Measurements from ENCODE around the gene PNMT. TPM values are rescaled to one million over a fixed set of nuclear protein-coding genes. Genes with fewer than 3 reads are reported as not detected.

Gene PNMT
- total and polyA plus RNA-seq, 7 donors: 5.9 to 15.3 (median 8.6) TPM

- intact Hi-C loops (cut with DNase I): no loop called here
- TF ChIP-seq, protein P1, sequence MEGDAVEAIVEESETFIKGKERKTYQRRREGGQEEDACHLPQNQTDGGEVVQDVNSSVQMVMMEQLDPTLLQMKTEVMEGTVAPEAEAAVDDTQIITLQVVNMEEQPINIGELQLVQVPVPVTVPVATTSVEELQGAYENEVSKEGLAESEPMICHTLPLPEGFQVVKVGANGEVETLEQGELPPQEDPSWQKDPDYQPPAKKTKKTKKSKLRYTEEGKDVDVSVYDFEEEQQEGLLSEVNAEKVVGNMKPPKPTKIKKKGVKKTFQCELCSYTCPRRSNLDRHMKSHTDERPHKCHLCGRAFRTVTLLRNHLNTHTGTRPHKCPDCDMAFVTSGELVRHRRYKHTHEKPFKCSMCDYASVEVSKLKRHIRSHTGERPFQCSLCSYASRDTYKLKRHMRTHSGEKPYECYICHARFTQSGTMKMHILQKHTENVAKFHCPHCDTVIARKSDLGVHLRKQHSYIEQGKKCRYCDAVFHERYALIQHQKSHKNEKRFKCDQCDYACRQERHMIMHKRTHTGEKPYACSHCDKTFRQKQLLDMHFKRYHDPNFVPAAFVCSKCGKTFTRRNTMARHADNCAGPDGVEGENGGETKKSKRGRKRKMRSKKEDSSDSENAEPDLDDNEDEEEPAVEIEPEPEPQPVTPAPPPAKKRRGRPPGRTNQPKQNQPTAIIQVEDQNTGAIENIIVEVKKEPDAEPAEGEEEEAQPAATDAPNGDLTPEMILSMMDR (IDR thresholded peaks at IDR 0.05): no peak
- ATAC-seq (no peak), DNase-seq (no peak)
- Histone ChIP-seq H3K36me3 (ENCODE audit: insufficient read depth in 1 of 2, low read depth in 1 of 2) (no peaks in the 10 kb centered on the region), H3K27me3 (ENCODE audit: insufficient read depth in 3 of 3, low read length in 2 of 3) (peaks cover 0 to 26% (median 2%) of the 10 kb centered on the region in 3 donors), H3K4me3 (no peak overlapping the region), H3K4me1 (peaks cover 8% of the 10 kb centered on the region), H3K9me3 (no peaks in the 10 kb centered on the region), H3K27ac (no peak overlapping the region)
- WGBS, 3 donors: 26 to 39% (median 34%) methylated on average over 12 to 13 of the region's 13 CpGs
These were observed 35.9 kb upstream of the PNMT start for GRCh38 chr17:39632153-39632941.

DNA sequence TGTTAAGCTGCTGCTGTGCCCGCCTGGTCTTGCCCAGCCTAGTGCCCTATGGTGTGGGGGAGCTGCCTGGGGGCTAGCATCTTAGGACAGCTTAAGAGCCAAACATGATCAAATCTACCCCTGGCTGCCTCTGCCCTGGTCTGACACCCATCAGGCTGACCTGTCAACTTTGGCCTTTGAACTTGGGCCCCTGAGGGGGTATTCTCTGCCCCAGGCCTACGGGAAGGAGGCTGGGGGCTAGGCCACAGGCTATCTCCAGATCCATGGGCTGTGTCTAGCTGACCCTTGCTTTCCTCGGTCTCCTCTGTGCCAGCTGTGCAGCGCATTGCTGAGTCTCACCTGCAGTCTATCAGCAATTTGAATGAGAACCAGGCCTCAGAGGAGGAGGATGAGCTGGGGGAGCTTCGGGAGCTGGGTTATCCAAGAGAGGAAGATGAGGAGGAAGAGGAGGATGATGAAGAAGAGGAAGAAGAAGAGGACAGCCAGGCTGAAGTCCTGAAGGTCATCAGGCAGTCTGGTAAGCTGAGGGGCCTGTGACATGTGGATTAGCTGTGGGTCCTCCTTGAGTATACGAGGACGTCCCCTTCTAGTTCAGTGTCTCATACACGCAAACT lies 34.6 kb upstream of the PNMT start:
- DNase-seq (no peak), ATAC-seq (no peak)
- H3K4me3 ChIP-seq: no peak overlapping the region
- H3K9me3 ChIP-seq: no peaks in the 10 kb centered on the region
- intact Hi-C loops (cut with DNase I): no loop called here
- H3K36me3 ChIP-seq (ENCODE audit: insufficient read depth in 1 of 2, low read depth in 1 of 2): no peaks in the 10 kb centered on the region
- 69 to 84% (median 72%) methylated on average over 8 of the region's 8 CpGs for WGBS, 3 donors
- TF ChIP-seq, protein P1 (IDR thresholded peaks at IDR 0.05): no peak
- H3K4me1 ChIP-seq: peaks cover 18% of the 10 kb centered on the region
- H3K27me3 ChIP-seq (ENCODE audit: insufficient read depth in 3 of 3, low read length in 2 of 3): peaks cover 0 to 14% (median 2%) of the 10 kb centered on the region in 3 donors
- no peak overlapping the region for H3K27ac ChIP-seq

- TF ChIP-seq, protein P1 (IDR thresholded peaks at IDR 0.05): peak; percentile 72
- Histone ChIP-seq H3K36me3 (ENCODE audit: insufficient read depth in 1 of 2, low read depth in 1 of 2) (no peaks in the 10 kb centered on the region), H3K4me3 (no peak overlapping the region), H3K9me3 (no peaks in the 10 kb centered on the region), H3K4me1 (peaks cover 25% of the 10 kb centered on the region), H3K27ac (no peak overlapping the region), H3K27me3 (ENCODE audit: insufficient read depth in 3 of 3, low read length in 2 of 3) (peaks cover 0 to 6% (median 2%) of the 10 kb centered on the region in 3 donors)
- peak in 2 of 4 donors; percentile 27 to 33 for ATAC-seq
- WGBS, 3 donors: 44 to 55% (median 44%) methylated on average over 2 of the region's 2 CpGs
- intact Hi-C loops (cut with DNase I): no loop called here
- no peak for DNase-seq
These were observed 33.8 kb upstream of the PNMT start for GRCh38 chr17:39634384-39634871.

DNA sequence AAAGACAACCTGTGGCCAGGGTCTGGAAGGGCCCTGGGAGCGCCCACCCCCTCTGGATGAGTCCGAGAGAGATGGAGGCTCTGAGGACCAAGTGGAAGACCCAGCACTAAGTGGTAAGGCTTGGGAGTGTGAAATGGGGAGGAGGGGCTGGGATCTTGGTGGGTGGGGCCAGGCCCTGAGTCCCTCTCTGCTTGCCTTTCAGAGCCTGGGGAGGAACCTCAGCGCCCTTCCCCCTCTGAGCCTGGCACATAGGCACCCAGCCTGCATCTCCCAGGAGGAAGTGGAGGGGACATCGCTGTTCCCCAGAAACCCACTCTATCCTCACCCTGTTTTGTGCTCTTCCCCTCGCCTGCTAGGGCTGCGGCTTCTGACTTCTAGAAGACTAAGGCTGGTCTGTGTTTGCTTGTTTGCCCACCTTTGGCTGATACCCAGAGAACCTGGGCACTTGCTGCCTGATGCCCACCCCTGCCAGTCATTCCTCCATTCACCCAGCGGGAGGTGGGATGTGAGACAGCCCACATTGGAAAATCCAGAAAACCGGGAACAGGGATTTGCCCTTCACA lies 32.6 kb upstream of the PNMT start:
- intact Hi-C loops (cut with DNase I): loop anchor here in 1 of 2 donors (5.0 kb wide), 1 partner anchor 37 kb away; no protein-coding TSS in a partner anchor
- Histone ChIP-seq H3K27ac (peak overlapping the region; percentile 97), H3K27me3 (ENCODE audit: insufficient read depth in 3 of 3, low read length in 2 of 3) (peaks cover 0 to 2% (median 0%) of the 10 kb centered on the region in 3 donors), H3K36me3 (ENCODE audit: insufficient read depth in 1 of 2, low read depth in 1 of 2) (no peaks in the 10 kb centered on the region), H3K4me3 (no peak overlapping the region), H3K4me1 (peaks cover 37% of the 10 kb centered on the region), H3K9me3 (no peaks in the 10 kb centered on the region)
- DNase-seq: no peak
- TF ChIP-seq, protein P1 (IDR thresholded peaks at IDR 0.05): no peak
- no peak for ATAC-seq
- 85 to 91% (median 87%) methylated on average over 8 of the region's 8 CpGs for WGBS, 3 donors
